Left ventricle myocardium inferior (tissue), 1 donor: ENCODE data around the gene TBXA2R. TPM values are rescaled to one million over a fixed set of nuclear protein-coding genes. Genes with fewer than 3 reads are reported as not detected.
A peak's percentile ranks its signal among the peaks of the same experiment; 100 is the strongest.

ENCODE experiments used
- DNase-seq: peaks from one replicate; pipeline ENCODE4 v3.0.0-alpha.2; 2020
- H3K27ac ChIP-seq: fragments of 200-600 bp; replicated peaks from 2 replicates; pipeline ENCODE4 v1.8.0; 2021
- H3K27me3 ChIP-seq: fragments of 200-600 bp; 2 replicates; pipeline ENCODE4 v1.8.0; 2021; ENCODE audit warnings: low read depth
- H3K36me3 ChIP-seq: fragments of 200-600 bp; 2 replicates; pipeline ENCODE4 v1.8.0; 2021
- H3K4me1 ChIP-seq: fragments of 200-600 bp; 2 replicates; pipeline ENCODE4 v1.8.0; 2021
- H3K4me3 ChIP-seq: fragments of 200-600 bp; 2 replicates; pipeline ENCODE4 v1.8.0; 2021; ENCODE audit warnings: mild to moderate bottlenecking, moderate library complexity
- H3K9me3 ChIP-seq: fragments of 200-600 bp; replicated peaks from 2 replicates; pipeline ENCODE4 v1.8.0; 2021
- intact Hi-C: fragments of 100-400 bp; cut with micrococcal nuclease; formaldehyde crosslinking; loops from one replicate; pipeline ENCODE4 v1.11.0; 2022
- total RNA-seq: library from RNA; stranded (reverse); fragmentation: NEBNext Ultra II Directional; extraction: Animal tissue kit (Norgen Biotek cat#: 25700); gene quantifications from one replicate; pipeline ENCODE4 v1.2.1, GENCODE V29; 2021
- TF ChIP-seq, protein P1 (sequence below): fragments of 200-600 bp; IDR thresholded peaks from 2 replicates; pipeline ENCODE4 v1.8.0; 2021; ENCODE audit warnings: antibody characterized with exemption, mild to moderate bottlenecking, borderline replicate concordance
- donor health status: DM: no; HTN: yes; CAD: no; lungs with severe emphysema.

The TBXA2R gene
- total RNA-seq, 1 donor from 2014 or later, result 2.3 TPM

DNA sequence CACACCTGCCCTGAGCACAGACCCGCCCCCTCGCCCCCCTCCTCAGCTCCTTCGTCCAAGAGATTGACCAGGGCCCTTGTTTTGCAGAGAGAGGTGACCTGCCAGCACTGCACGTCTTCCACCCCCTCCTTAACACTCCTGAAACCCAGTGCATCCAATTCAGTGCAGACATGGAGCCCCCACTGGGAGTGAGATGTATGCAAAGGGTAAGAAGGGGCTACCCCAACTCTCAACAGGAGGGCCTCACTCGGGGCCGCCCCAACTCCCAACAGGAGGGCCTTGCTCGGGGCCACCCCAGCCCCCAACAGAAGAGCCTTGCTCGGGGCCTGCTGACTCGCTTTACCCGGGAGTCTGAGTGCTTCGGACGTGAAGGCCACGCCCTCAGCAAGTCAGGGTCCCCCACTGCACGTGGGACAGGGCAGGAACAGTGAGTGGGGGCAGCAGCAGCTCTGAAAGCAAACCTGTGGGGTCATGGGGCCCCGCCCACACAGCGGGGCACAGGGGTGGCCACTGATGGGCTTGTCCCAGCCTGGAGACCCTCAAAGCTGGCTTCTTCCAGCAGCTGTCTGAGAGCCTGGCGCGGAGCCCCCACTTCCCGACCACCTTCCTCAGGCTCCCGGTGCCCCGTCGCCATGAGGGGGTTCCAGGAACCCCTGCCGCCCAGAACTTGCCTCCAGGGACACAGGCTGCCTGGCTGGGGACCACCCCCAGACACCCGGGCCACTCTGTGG lies 14.3 kb upstream of the TBXA2R start:
- Histone ChIP-seq H3K4me3 (no peak overlapping the region), H3K27me3 (no peaks in the 10 kb centered on the region), H3K36me3 (peaks cover 27% of the 10 kb centered on the region), H3K9me3 (no peaks in the 10 kb centered on the region), H3K27ac (no peak overlapping the region), H3K4me1 (peaks cover 35% of the 10 kb centered on the region)
- intact Hi-C loops, result no loop called here
- TF ChIP-seq, protein P1, sequence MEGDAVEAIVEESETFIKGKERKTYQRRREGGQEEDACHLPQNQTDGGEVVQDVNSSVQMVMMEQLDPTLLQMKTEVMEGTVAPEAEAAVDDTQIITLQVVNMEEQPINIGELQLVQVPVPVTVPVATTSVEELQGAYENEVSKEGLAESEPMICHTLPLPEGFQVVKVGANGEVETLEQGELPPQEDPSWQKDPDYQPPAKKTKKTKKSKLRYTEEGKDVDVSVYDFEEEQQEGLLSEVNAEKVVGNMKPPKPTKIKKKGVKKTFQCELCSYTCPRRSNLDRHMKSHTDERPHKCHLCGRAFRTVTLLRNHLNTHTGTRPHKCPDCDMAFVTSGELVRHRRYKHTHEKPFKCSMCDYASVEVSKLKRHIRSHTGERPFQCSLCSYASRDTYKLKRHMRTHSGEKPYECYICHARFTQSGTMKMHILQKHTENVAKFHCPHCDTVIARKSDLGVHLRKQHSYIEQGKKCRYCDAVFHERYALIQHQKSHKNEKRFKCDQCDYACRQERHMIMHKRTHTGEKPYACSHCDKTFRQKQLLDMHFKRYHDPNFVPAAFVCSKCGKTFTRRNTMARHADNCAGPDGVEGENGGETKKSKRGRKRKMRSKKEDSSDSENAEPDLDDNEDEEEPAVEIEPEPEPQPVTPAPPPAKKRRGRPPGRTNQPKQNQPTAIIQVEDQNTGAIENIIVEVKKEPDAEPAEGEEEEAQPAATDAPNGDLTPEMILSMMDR, result no peak
- DNase-seq, result no peak

DNA sequence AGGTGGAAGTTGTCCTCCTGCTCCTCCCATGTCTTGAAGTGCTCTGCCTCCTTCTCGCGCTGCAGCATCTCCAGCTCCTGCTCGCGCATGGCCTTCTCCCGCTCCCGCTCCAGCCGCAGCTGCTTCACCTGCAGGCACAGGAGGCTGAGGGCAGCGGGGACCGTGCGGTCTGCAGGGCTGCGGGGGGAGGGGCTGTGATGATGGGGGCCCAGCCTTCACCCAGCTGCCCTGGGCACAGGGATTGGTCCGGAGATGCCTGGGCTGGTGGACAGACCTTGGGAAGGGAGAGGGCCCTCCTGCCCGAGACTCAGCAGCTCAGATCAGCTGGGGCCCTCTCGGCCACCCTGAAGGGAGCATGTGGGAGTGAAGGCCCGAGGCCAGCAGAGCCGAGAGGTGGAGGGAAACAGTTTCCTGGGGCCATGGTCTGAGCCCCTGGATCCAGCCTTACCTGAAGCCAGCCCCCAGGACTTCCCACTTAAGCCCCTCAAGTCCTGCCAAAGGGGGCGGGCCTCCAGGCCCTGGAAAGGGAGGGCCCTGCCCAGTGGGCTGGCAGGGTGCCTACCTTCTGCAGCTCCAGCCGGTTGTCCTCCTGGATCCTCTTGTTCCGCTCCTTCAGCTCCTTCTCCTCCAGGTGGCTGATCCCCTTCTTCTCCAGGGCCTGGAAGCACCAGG lies 13.6 kb upstream of the TBXA2R start:
- intact Hi-C loops, result no loop called here

DNA sequence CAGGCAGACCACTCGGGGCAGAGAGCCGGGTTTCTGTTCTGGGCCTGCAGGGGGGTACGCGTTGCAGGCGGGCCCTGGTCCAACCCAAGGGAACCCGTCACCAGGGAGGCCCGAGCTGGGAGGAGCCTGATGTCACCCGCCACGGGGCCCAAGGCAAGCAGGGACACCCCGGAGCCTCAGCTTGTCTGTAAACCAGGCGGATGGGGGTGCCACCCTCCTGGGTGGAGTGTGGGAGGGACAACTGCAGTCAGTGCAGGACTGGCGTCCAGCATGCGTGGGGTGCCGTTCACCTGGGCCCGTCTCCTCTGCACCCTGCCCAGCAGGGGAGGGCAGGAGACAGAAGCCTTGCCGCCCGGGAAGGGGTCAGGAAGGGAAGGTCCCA lies 12.9 kb upstream of the TBXA2R start:
- DNase-seq, result no peak
- no peaks in the 10 kb centered on the region for H3K9me3 ChIP-seq
- no peak overlapping the region for H3K4me3 ChIP-seq
- TF ChIP-seq, protein P1, result no peak
- intact Hi-C loops, result no loop called here
- peaks cover 21% of the 10 kb centered on the region for H3K4me1 ChIP-seq
- H3K36me3 ChIP-seq, result peaks cover 33% of the 10 kb centered on the region
- H3K27me3 ChIP-seq, result no peaks in the 10 kb centered on the region
- H3K27ac ChIP-seq, result no peak overlapping the region

More for the DNA sequence above, 13.6 kb upstream of the TBXA2R start:
- peaks cover 33% of the 10 kb centered on the region for H3K36me3 ChIP-seq
- H3K4me3 ChIP-seq, result no peak overlapping the region
- no peak for DNase-seq
- peaks cover 28% of the 10 kb centered on the region for H3K4me1 ChIP-seq
- no peaks in the 10 kb centered on the region for H3K27me3 ChIP-seq
- no peak overlapping the region for H3K27ac ChIP-seq
- TF ChIP-seq, protein P1, result no peak
- no peaks in the 10 kb centered on the region for H3K9me3 ChIP-seq

DNA sequence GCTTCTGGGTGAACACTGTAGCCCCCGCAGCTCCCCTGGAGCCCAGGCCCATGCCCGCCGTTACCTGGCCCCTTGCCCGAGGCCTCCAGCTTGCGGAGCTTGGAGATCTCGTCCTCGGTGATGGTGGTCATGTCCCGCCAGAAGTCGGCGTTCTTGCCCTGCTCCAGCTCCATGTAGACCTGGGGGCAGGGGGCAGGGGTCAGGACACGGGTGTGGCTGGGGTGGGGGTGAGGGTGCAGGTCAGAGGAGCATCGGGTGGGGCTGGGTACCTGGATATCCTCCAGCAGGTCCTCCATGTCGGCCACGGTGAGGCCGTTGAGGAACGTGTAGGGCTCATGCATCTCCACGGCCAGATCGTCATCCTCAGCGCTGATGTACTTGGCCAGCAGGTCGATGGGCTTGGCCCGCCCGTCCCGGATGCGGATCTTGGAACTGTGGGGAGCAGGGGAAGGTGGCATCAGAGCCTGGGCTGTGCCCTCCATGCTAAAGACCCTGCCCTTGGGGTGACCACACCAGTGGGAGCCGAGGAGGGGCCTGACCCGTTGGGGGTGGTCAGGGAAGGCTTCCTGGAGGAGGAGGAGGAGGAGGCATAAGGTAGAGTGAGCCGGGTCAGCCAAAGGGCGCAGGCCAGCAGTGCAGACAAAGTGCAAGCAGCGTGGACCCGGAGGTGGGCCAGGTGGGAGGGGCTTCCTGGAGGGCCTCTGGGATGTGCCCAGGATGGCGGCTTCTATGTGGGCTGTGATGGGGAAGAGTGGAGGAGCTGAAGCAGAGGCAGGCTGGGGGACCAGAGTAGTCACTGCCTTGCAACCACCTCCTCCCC lies 12.3 kb upstream of the TBXA2R start:
- H3K27ac ChIP-seq, result no peak overlapping the region
- no peaks in the 10 kb centered on the region for H3K9me3 ChIP-seq
- TF ChIP-seq, protein P1, result no peak
- peaks cover 33% of the 10 kb centered on the region for H3K36me3 ChIP-seq
- intact Hi-C loops, result no loop called here
- H3K27me3 ChIP-seq, result no peaks in the 10 kb centered on the region
- H3K4me1 ChIP-seq, result peaks cover 17% of the 10 kb centered on the region
- DNase-seq, result no peak
- no peak overlapping the region for H3K4me3 ChIP-seq

DNA sequence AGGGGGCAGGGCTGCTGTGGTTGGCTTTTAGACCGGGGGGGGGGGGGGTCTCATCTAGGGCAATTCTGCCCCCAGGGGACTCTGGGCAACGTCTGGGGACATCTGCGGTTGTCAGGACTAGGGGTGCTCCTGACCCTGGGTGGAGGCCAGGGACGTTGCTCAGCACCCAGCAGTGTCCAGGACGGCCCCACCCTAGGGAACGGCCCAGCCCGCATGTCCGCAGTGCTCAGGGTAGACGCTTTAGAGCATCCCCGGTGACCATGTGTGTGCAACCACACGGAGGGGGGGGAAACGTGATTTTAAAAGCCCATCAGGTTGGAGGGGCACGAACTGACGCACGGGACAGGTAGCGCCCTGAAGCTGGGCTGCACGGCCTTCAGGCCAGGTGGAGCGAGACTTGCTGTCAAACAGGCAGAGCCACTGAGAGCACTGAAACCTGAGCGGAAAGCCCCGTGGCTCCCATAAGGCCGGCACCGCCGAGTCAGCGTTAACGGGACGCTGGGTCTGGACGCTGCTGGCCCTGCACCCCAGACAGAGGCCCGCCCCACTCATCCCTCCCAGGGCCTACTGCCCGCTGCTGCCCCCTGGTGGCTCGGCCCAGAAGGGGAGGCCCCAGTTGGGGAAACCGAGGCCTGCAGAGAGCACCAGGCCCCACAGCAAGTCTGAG lies 11.6 kb upstream of the TBXA2R start:
- Histone ChIP-seq H3K27me3 (no peaks in the 10 kb centered on the region), H3K27ac (peak overlapping the region; percentile 78), H3K36me3 (peaks cover 36% of the 10 kb centered on the region), H3K9me3 (no peaks in the 10 kb centered on the region), H3K4me3 (peak overlapping the region; percentile 53), H3K4me1 (peaks cover 17% of the 10 kb centered on the region)
- intact Hi-C loops, result no loop called here
- peak; percentile 71 for DNase-seq
- TF ChIP-seq, protein P1, result peak; percentile 96
